Activated T-helper 2 cell treated with anti-CD3 and anti-CD28 coated beads, Interferon-gamma antibody, Interleukin-2, Interleukin-4, amounts not matched to agents 10 μg/mL and 5 μg/mL and 100 μg/mL, durations not matched to agents 14 hours and 24 hours and 36 hours (primary cell): ENCODE data around the gene WDR46. TPM values are rescaled to one million over a fixed set of nuclear protein-coding genes. Genes with fewer than 3 reads are reported as not detected.

ENCODE experiments used
- DNase-seq: peaks from one replicate; pipeline ENCODE4 v3.0.0; 2021; ENCODE audit warnings: low spot score
- H3K27ac Mint-ChIP-seq: one replicate; pipeline ENCODE4 v1.8.0; 2021; ENCODE audit warnings: mixed read lengths
- H3K27me3 Mint-ChIP-seq: one replicate; pipeline ENCODE4 v1.8.0; 2021; ENCODE audit warnings: low read depth, mixed read lengths
- H3K36me3 Mint-ChIP-seq: one replicate; pipeline ENCODE4 v1.8.0; 2021; ENCODE audit warnings: low read depth, mixed read lengths
- H3K4me1 Mint-ChIP-seq: one replicate; pipeline ENCODE4 v1.8.0; 2021; ENCODE audit warnings: low read depth, mixed read lengths
- H3K4me3 Mint-ChIP-seq: one replicate; pipeline ENCODE4 v1.8.0; 2021; ENCODE audit warnings: low read depth, mild to moderate bottlenecking, moderate library complexity, mixed read lengths
- H3K9me3 Mint-ChIP-seq: one replicate; pipeline ENCODE4 v1.8.0; 2021; ENCODE audit warnings: mixed read lengths
- intact Hi-C: fragments of 100-400 bp; cut with micrococcal nuclease; formaldehyde crosslinking; loops from one replicate; pipeline ENCODE4 v1.15.1; 2023
- total RNA-seq: library from RNA; stranded (reverse); gene quantifications from 2 replicates; pipeline ENCODE4 v1.2.3, GENCODE V29; 2022

WDR46 gene
- total RNA-seq, 1 donor from 2014 or later, result 87.3 TPM

DNA sequence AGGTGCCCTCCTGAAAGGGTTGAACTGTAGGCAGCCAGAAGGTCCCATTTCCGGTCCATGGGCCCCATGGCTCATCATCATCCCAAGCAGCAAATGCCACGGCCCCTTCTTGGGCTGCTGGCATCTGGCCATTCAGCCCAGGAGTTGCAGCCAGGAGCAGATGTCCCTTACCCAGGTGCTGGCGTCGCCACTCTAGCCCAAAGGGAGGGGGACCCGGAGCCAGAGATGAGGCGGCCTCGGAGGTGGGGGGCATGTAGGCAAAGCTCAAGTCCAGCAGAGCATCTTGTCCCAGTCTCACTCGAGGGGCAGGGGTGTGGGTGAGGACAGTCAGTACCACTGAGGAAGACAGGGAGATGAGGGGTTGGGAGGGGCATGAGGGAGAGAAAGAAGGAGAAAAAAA is 16.0 kb upstream of the WDR46 start:
- Mint-ChIP-seq H3K9me3 (no peaks in the 10 kb centered on the region), H3K4me3 (no peak overlapping the region), H3K27ac (no peak overlapping the region), H3K36me3 (peaks cover 77% of the 10 kb centered on the region), H3K4me1 (peaks cover 28% of the 10 kb centered on the region), H3K27me3 (no peaks in the 10 kb centered on the region)
- intact Hi-C loops, result no loop called here
- no peak for DNase-seq

DNA sequence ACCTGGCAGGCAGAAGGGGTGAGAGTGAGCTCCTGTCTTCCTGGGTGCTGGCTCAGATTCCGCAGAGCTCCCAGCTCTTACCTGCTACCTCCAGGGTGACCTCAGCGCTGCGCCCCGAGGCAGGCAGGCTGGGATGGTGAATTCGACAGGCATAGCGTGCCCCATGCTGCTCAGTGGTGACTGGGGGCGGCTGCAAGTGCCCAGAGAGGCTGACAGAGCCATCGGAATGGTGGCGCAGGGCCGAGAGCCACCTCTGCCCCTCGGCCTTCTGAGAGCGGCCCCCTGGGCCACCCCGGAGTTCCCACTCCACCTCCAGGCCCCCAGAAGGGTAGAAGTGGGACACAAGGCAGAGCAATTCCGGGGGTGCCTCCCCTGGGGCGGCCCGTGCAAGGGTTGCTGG is 15.2 kb upstream of the WDR46 start:
- H3K4me1 Mint-ChIP-seq, result peaks cover 36% of the 10 kb centered on the region
- peaks cover 85% of the 10 kb centered on the region for H3K36me3 Mint-ChIP-seq

DNA sequence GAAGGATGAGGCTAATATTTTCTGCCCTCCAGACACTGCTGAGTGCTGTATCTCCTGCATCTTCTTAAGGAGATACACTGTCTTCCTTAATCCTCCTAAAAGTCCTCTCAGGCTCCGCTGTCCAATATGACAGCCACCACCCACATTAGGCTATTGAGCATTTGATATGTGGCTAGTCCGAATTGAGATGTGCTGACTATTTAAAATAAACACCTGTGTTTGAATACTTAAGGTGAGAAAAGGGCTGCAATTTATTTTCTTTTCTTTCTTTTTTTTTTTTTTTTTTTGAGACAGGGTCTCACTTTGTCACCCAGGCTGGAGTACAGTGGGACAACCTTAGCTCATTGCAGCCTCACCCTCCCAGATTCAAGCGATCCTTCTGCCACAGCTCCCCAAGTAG is 12.8 kb upstream of the WDR46 start:
- no peak for DNase-seq
- no peaks in the 10 kb centered on the region for H3K27me3 Mint-ChIP-seq
- H3K36me3 Mint-ChIP-seq, result peaks cover 70% of the 10 kb centered on the region
- H3K27ac Mint-ChIP-seq, result no peak overlapping the region
- H3K4me1 Mint-ChIP-seq, result peaks cover 35% of the 10 kb centered on the region
- no peaks in the 10 kb centered on the region for H3K9me3 Mint-ChIP-seq
- H3K4me3 Mint-ChIP-seq, result no peak overlapping the region
- intact Hi-C loops, result no loop called here

More for the DNA sequence above, 15.2 kb upstream of the WDR46 start:
- Mint-ChIP-seq H3K27ac (no peak overlapping the region), H3K4me3 (no peak overlapping the region), H3K9me3 (no peaks in the 10 kb centered on the region), H3K27me3 (no peaks in the 10 kb centered on the region)
- DNase-seq, result no peak
- intact Hi-C loops, result no loop called here

DNA sequence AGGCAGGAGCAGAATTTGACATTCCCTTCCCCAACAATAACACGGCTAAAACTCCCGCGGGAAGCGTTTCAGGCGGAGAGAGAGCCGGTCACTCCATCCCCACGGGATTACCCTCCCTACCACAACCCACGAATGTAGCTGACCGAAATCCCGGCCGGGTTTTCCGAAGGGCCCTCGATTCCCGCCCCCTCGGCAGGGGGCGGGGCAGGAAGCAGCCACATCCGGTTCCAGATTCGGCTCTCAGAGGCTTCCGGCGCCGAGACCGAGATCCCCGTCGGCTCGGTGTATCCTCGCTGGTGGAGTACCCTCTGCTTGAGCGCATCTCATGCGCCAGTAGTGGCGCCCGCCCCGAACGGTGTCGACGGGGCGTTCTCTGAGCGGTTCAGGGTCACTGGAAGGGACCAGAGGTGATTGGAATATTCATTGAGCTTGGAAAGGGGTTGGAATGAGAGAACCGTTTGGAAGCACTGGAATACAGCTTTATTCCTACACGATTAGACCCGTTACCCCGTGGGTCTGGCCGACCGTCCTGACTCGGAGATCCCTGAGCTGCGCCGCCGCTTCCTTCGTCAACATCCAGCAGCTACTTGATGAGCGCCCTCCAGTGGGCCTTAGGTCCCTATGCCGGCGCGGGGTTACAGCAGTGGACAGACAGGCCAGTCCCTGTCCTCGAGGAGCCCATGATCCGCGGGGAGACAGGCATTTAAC is 10.4 kb upstream of the WDR46 start:
- DNase-seq, result peak; percentile 92
- Mint-ChIP-seq H3K36me3 (peaks cover 59% of the 10 kb centered on the region), H3K27ac (peak overlapping the region; percentile 99), H3K4me3 (peak overlapping the region; percentile 93), H3K9me3 (no peaks in the 10 kb centered on the region), H3K27me3 (no peaks in the 10 kb centered on the region), H3K4me1 (peaks cover 24% of the 10 kb centered on the region)
- intact Hi-C loops, result loop anchor here (1.0 to 5.0 kb wide), 5 partner anchors 10 to 118 kb away; partner anchors contain the start of genes B3GALT4, CUTA, KIFC1 and PFDN6

DNA sequence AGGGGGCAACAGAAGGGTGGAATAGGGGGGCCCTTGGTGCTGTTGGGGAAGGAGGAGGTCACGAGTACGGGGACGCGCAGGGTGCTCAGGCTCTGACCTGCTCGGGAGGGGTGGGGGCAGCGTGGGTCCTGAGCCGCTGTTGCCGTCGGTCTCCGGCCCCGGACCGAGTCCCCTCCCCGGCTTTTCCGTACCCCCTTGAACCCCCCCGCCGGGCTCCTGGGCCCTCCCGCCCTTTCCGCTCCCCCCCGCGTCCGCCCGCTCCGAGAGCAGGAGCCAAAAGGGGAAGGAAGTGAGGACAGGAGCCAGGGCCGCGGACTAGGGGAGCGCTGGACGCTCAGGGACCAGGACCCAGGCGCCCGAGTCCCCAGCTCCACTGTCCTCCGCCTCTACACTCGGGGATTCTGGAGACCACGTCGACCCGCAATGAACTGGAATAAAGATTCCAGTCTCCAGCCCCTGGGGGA is 9.8 kb upstream of the WDR46 start, which contains the start of gene RGL2:
TSS of gene RGL2 (minus strand) at position 170 of the 464 bp plus-strand sequence. CDS start 332 bp downstream, outside the sequence.
- Mint-ChIP-seq H3K27ac (peak within 1 kb of the TSS; percentile 99), H3K27me3 (no peaks in the 10 kb centered on the region), H3K36me3 (peaks cover 58% of the 10 kb centered on the region), H3K9me3 (no peaks in the 10 kb centered on the region), H3K4me1 (peaks cover 21% of the 10 kb centered on the region), H3K4me3 (peak within 1 kb of the TSS; percentile 93)
- DNase-seq, result peak; percentile 54
- intact Hi-C loops, result loop anchor here (1.0 to 5.0 kb wide), 5 partner anchors 10 to 118 kb away; partner anchors contain the start of genes B3GALT4, CUTA, KIFC1 and PFDN6

DNA sequence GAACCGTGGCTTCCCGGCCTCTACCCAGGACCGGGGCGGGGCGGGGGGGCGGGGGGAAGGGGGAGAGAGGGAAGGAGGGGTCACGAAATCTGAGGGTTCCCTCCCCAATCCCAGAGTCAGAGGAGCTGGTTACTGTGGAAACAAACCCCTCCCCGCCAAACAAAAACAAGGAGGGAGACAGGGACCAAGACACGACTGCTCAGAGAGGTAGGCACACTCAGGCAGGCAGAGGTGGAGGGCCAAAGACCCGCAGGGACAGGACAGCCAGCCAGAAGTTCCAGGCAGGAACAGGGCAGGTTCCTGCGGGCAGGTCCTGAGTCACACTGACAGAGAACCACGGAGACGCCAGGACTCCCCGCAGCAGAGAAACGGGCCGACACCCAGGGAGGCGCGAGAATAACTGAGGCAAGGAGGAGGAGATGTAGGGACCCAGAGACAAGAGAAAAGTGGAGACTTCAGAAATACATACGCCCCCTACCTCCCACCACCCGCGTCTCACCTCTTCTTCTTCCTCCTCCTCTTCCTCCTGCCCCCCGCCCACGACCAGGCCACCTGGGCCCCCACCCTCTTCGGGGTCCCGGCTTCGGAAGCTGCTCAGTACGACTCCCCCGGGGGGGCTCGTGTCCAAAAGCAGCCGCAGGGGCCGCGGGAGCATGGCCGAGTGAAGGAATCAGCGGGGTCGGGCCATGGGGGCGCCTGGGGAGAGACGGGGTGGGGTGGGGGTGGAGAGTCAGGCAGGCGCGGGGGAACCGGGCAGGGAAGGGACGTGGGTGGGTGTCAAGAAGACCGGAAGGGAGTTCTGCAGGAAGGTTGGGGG is 9.1 kb upstream of the WDR46 start:
- peak overlapping the region; percentile 99 for H3K27ac Mint-ChIP-seq
- H3K36me3 Mint-ChIP-seq, result peaks cover 52% of the 10 kb centered on the region

DNA sequence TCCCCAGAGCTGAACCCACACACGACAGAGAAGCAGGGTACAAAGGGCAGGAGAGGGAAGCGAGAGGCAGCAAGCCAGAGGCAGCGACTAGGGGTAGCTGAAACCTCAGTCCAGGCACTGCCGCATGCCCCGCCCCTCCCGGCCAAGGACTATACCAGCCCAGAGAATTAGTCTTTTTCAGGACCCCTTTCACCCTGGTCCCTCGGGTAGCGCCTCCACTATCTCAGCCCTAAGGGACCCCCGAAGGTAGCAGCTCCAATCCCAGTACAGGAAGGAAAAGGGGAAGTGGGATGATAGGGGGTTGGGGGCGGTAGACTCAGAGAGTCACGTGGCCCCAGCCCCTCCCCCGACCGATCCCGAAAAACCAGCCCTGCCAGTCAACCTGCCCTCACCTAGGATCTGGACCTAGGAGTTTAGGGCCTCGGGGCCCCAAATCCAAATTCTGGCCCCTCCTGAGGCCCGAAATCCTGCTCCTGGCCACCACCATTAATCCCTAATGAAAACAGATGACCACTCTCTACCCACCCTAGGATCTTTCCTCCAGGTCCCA is 8.4 kb upstream of the WDR46 start:
- peaks cover 51% of the 10 kb centered on the region for H3K36me3 Mint-ChIP-seq
- no peak overlapping the region for H3K27ac Mint-ChIP-seq
- H3K9me3 Mint-ChIP-seq, result no peaks in the 10 kb centered on the region
- H3K4me1 Mint-ChIP-seq, result peaks cover 18% of the 10 kb centered on the region
- intact Hi-C loops, result loop anchor here (5.0 kb wide), 2 partner anchors 95 to 120 kb away; partner anchors contain the start of genes CUTA and KIFC1
- H3K4me3 Mint-ChIP-seq, result peak overlapping the region; percentile 47
- H3K27me3 Mint-ChIP-seq, result no peaks in the 10 kb centered on the region
- no peak for DNase-seq

More for the DNA sequence above, 9.1 kb upstream of the WDR46 start:
- Mint-ChIP-seq H3K4me1 (peaks cover 18% of the 10 kb centered on the region), H3K9me3 (no peaks in the 10 kb centered on the region), H3K27me3 (no peaks in the 10 kb centered on the region), H3K4me3 (peak overlapping the region; percentile 93)
- intact Hi-C loops, result loop anchor here (2.0 to 5.0 kb wide), 3 partner anchors 21 to 119 kb away; partner anchors contain the start of genes B3GALT4, CUTA and KIFC1
- DNase-seq, result peak; percentile 74

DNA sequence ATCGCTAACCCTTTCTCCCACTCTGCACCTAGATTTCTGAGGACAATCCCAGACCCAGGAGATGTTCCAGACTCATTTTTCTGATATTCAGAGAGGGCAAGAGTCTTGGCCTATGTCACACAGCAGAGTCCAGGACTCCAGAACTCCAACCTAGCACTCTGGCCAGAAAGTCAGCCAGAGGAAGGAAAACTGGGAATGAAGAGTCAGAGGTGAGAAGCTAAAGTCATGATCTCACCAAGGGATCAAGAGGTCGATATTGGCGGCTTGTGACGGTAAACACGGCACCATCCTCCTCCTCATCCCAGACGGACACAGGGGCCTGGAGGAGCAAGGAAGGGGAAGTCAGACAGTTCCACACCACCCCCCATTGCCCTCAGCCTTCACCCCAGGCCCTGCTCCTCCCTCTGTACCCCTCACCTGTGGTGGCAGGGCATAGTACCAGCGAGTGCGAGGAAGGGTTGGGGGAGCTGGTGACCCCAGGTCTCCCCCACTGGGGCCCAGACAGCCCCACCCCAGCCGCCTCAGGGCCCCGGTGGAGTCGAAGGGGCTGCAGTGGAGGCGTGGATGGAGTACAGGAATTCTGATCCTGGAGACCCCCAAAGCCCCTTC is 7.9 kb upstream of the WDR46 start:
- no peak for DNase-seq
- Mint-ChIP-seq H3K4me3 (peak overlapping the region; percentile 47), H3K27ac (no peak overlapping the region), H3K36me3 (peaks cover 50% of the 10 kb centered on the region), H3K9me3 (no peaks in the 10 kb centered on the region), H3K4me1 (peaks cover 18% of the 10 kb centered on the region), H3K27me3 (no peaks in the 10 kb centered on the region)
- intact Hi-C loops, result loop anchor here (5.0 kb wide), 2 partner anchors 95 to 120 kb away; partner anchors contain the start of genes CUTA and KIFC1

DNA sequence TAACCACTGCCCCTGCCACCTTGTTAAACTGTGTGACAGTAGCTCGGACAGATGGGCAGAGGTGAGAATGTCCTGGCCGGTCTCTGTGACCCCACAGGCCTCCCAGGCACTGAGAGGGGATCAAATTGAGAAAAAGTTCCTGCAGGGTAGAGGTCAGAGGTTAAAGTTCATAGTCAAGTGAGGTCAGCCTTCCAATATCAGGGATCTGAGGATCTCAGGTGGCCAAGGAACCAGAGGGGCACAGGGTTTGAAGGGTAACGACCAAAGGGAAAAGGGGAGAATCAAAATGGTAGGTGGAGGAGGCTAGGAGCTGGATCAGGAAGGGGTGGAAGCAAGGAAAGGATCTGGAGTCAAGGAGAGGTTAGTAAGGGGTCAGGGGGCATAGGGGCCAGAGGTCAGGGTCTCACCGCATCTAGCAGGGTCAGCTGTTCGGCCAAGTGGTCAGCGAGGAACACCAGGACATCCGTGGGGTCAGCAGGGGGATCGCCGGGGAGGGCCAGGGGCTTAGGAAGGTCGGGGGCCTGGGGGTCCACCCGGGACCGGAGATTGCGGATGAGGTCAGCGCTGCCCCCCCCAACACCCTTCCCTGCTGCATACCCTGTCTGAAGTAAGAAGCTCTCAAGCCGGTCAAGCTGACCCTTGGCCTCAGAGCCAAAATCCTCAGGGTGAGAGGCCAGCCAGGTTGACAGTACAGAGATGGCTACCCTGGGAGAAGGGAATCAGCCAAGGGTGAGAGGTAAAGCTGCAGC is 6.8 kb upstream of the WDR46 start:
- peaks cover 19% of the 10 kb centered on the region for H3K4me1 Mint-ChIP-seq

DNA sequence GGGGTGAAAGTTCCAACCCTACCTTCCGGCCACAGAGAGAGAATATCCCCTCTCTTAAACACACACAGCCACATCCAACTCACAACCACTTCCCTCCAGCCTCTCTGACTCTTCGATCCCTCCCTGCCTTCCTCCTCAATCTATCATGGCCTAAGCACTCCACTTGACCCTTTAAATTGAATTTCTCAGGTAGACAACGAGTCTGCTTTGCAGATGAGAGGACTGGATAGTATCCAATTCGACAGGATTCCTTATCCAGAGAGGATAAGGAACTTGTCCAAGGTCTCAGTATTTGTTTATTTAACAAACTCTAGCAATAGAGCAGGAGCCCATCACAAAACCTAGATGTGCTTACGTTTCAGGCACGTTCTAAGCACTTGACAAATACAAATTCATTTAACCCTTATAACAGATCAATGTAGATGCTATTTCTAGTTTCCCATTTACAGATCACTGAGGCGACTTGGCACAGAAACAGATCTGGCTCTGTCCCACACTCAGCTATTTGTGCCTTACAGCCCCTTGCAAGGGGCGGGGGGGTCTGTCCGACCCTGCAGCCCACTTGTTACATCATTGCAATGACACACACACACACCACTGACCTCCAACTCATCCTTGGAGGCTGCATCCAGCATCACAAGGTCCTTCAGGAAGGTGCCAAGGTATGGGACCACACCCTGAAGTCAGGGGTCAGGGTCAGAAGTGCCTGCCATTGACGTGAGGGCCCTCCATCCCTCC is 5.2 kb upstream of the WDR46 start:
- DNase-seq, result no peak
- Mint-ChIP-seq H3K27me3 (no peaks in the 10 kb centered on the region), H3K4me3 (no peak overlapping the region), H3K36me3 (peaks cover 40% of the 10 kb centered on the region), H3K9me3 (no peaks in the 10 kb centered on the region), H3K4me1 (peaks cover 16% of the 10 kb centered on the region), H3K27ac (no peak overlapping the region)
- intact Hi-C loops, result no loop called here

More for the DNA sequence above, 6.8 kb upstream of the WDR46 start:
- peaks cover 47% of the 10 kb centered on the region for H3K36me3 Mint-ChIP-seq
- no peak overlapping the region for H3K27ac Mint-ChIP-seq
- intact Hi-C loops, result loop anchor here (5.0 kb wide), 2 partner anchors 97 to 122 kb away; partner anchors contain the start of genes CUTA and KIFC1
- H3K27me3 Mint-ChIP-seq, result no peaks in the 10 kb centered on the region
- DNase-seq, result no peak
- no peaks in the 10 kb centered on the region for H3K9me3 Mint-ChIP-seq
- H3K4me3 Mint-ChIP-seq, result no peak overlapping the region

DNA sequence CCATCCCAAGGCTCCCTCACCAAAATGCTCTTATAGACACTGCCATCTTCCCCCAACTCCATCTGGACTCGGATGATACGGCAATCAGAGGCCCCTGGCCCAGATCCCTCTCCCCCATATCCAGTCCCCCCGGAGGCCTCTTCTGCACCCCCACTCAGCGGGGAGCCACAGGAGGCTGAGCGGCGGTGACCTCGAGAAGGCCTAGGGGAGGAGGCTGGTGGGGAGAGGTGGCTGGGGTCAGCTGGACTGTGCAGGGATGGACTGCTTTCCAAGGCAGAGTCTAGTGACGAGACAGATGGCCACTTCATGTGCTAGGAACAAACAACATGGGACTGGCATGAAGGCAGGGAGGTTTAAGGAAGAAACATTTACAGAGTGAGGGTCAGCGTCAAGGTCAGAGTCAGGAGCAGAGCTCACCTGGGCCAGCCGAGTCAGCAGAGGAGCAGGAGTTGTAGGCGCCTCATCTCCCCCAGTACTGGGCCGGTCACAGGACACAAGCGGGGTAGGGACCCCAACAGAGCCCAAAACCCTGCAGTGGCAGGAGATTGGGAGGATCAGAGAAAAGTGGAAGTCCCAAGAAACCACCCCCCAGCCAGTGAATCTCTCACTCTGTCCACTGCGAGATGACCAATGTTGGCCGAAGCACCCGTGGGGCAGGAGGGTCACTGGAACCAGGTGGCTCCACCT is 4.1 kb upstream of the WDR46 start:
- H3K36me3 Mint-ChIP-seq, result peaks cover 43% of the 10 kb centered on the region
- H3K27me3 Mint-ChIP-seq, result no peaks in the 10 kb centered on the region
- H3K9me3 Mint-ChIP-seq, result no peaks in the 10 kb centered on the region
- intact Hi-C loops, result no loop called here
- no peak overlapping the region for H3K4me3 Mint-ChIP-seq
- H3K4me1 Mint-ChIP-seq, result peaks cover 16% of the 10 kb centered on the region
- DNase-seq, result no peak
- H3K27ac Mint-ChIP-seq, result no peak overlapping the region
